HG03159 (cell line): ENCODE results near the gene GRAMD4.
"Not testable (repeated sequence)": the region's sequence is repeated elsewhere in the genome, so short reads cannot be mapped to it uniquely, and the experiment has no call there.

ENCODE experiments used
- ATAC-seq: cut with Tn5 transposase; IDR thresholded peaks from one replicate; pipeline ENCODE4 v1.9.1; 2021; ENCODE audit warnings: mild to moderate bottlenecking, moderate library complexity; ENCODE audit not compliant: unreplicated experiment

GRAMD4 gene

DNA sequence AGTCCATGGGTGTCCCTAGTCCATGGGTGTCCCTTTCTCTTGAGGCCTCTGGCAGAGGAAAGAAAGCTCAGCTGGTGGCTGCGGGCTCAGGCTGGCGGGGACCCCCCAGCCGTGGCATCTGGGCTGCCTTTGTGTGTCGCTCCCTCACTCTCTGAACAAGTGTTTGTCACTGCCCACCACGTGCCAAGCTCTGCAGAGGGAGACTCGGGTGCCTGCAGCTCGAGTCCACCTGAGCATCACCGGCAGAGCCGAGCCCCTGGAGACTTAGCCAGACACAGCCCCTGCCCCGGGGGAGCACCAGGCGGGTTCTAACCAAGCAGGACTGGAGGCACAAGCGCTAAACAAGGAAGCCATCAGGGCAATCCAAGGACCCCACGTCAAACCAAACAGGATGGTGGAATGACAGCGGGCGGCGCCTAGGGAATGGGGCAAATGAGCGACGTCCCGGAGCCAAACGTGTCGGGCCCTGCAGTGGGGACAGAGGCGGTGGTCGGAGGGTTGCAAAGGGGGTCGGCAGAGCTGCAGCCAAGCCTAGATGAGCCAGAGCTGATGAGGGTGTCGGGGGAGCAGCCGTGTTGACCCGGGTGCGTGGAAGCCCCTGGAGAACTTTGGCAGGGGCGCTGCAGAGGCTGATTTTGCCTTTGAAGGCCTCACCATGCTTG, 2.1 kb upstream of the GRAMD4 start:
- ATAC-seq = no peak

DNA sequence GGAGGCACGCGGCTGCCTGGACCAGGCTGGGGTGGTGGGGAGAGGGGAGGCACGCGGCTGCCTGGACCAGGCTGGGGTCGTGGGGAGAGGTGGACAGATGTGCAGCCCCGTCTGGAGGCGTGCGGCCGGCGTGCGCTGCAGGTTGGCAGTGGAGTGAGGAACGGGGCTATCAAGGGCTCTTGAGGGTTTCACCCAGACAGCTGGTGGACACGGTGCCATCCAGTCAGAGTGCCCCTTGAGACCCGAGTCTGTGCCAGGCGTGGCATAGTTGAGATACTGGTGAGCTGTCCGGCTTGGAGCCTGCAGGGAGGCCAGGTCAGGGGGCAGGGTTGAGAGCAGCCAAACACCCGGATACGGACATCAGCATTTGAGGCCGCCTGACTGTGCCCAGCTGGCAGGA, 1.5 kb upstream of the GRAMD4 start:
- ATAC-seq = no peak

GRCh38 chr22:46619240-46619829, 851 bp upstream of the GRAMD4 start:
- no peak for ATAC-seq

- no peak for ATAC-seq
Measured at GRCh38 chr22:46620588-46621242, 529 bp downstream of the GRAMD4 start.

DNA sequence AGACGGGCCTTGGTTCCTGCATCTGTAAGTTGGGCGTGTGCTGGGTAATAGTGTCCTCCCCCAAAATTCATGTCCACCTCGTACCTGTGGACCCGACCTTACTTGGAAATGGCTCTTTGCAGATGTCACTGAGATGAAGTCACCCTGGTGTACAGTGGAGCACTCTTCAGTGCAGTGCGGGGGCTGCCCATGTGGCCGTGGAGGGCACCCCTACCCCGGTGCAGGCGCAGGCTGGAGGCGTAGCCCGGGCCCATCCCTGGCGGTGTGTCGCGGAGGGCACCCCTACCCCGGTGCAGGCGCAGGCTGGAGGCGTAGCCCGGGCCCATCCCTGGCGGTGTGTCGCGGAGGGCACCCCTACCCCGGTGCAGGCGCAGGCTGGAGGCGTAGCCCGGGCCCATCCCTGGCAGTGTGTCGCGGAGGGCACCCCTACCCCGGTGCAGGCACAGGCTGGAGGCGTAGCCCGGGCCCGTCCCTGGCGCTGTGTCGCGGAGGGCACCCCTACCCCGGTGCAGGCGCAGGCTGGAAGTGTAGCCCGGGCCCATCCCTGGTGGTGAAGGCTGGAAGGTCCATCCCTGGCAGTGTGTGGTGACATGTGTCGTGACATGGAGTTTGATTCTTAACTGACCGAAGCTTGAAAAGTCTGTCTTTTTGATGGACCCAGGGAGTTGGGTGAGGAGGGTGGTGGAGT, 1.2 kb downstream of the GRAMD4 start:
- ATAC-seq = not testable (repeated sequence)

DNA sequence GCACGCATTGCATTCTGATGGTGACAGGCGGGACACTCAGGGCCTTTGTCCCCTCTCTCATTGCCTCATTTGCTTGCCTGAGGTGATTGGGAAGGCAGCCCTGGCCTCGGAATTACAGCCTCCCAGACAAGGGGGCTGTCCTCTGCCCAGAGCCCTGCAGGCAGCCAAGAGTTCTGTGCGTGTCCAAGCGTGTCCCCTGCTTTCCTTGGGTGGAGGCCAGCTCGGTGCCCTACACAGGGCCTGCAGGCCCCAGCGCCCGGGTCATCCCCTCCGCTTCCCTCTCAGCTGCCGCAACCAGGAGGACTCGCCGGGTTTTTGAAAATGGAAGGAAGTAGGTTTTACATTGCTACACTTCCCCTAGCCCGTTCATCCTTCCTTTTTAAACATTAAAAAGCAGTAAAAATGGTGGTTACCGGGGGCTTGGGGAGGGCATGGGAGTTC, 1.9 kb downstream of the GRAMD4 start:
- no peak for ATAC-seq

GRCh38 chr22:46625113-46625842, 5.1 kb downstream of the GRAMD4 start:
- ATAC-seq = no peak

DNA sequence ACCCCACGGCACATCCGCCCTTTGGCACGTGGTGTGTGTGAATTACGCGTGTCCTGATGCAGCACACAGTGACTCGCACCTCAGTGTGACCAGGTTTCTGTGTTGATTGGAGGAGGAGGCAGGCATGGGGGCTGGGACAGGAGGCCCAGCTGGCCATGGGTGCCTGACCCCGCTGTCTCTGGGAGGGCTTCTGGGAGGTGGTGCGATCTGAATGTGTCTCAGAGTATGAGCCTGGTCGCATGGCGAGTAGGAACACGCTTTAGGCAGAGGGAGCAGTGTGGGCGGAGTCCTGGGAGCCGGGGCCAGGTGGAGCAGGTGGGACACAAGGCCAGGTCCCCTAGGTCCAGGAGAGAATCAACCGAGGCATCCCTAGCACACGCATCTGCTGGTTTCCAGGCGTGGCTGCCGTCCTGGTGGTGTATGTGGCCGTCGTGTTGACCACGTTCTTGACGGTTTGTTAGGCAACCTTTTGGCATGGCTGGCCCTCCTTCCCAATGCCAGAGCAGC, 5.7 kb downstream of the GRAMD4 start:
- ATAC-seq = no peak

- ATAC-seq = no peak
Measured at GRCh38 chr22:46626356-46626755, 6.2 kb downstream of the GRAMD4 start.

- ATAC-seq = no peak
Measured at GRCh38 chr22:46626911-46627805, 7.0 kb downstream of the GRAMD4 start.

DNA sequence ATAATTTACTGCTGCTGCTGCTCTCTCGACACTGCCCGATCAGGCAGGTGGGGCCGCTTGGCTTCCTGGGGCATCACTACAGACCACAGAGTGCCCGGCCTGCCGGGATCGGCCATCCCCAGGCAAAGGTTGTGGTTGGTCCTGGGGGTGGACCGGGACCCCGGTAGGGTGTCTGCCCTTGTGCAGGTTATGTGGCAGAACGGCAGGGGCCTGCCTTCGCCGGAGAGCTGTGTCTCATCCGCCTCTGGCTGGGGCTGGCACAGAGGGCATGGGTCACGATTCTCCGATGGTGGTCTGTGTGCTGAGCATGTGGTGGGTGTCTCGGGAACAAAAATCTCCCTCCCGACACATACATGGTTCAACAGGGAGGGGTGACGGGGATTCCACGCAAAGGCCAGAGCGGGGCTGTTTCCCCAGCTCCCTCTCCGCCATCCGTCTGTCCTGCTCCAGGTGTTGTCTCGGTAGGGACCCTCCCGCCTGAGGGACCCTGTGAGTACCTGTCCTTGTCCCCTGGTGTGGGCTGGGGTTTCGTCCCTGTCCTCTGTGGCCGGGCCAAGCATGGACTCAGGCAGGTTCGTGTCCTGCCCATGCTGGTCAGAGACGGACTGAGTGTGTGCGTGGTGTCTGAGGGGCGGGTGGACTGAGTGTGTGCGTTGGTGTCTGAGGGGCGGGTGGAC, 7.8 kb downstream of the GRAMD4 start:
- no peak for ATAC-seq

- ATAC-seq = no peak
Measured at GRCh38 chr22:46628756-46629155, 8.6 kb downstream of the GRAMD4 start.

GRCh38 chr22:46629291-46629690, 9.1 kb downstream of the GRAMD4 start:
- ATAC-seq = no peak

- no peak for ATAC-seq
Measured at GRCh38 chr22:46631113-46631512, 10.9 kb downstream of the GRAMD4 start.

DNA sequence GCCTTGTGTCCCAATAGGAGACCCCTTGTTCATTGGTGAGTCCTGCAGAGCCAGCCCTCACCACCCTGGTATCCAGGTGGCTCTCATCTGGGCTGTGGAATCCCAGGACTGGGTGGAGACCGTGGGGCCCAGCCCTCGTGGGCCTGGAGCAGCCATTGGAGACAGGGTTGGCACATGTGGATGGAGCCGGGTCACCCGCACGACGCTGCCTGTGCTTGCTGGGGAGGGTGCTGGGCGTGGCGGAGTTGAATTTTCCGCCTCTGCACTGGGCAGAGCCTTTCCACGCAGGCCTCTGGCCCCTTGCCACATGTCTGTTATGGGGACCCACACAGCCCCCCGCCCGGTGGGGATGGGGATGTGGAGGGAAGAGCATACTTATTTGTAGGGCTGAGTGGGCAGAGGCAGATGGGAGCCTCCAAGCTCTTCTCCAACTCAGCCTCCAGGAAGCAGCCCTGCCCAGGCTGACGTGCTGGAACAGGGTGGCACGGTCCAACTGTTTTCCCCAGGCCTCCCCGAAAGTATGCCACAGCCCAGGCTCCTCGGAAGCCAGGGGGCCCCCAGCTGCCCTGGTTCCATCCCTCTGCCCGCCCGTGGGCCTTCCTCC, 12.6 kb downstream of the GRAMD4 start:
- no peak for ATAC-seq

DNA sequence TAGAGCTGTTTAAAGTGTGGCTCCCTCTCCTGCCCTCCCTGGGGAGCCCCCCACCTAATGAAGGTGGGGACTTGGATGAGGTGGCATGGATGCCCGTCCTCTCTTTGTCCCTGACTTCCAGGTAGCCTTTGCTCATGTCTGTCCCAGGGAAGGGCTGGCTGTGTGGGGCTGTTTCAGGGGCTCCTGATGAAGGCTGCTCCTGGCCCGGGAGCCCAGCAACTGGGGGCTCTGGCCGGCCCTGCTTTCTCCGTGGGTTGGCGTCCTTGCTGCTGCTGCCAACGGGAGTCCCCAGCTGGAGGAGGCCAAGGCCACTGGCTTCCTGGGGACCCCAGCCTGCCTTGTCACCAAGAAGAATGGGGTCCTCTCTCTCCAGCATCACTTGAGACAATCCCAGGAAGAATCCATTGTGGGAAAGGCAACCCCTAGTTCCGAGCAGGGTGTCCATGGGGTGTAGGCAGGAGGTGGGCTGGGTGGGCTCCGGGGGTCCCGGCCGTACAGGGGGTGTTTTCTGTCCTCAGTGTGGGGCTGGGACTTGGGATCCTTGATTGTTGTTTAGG, 13.2 kb downstream of the GRAMD4 start:
- no peak for ATAC-seq

GRCh38 chr22:46634011-46634699, 14.0 kb downstream of the GRAMD4 start:
- no peak for ATAC-seq
